K562 (cell line): ENCODE measurements around the gene CCSER1.

Source experiments
- CTCF ChIP-seq, 3 experiments: IDR thresholded peaks in 2 of 3; conservative IDR thresholded peaks in 1 of 3; 2 replicates each; pipeline ENCODE4 v1.5.1; 2011 to 2012; ENCODE audit warnings: low read length in 3 of 3, mild to moderate bottlenecking in 3 of 3, control low read depth in 2 of 3, improper control_type of control experiment in 1 of 3, inconsistent platforms in 1 of 3, low read depth in 1 of 3, mixed read lengths in 1 of 3, moderate library complexity in 1 of 3; ENCODE audit not compliant: insufficient read depth in 2 of 3
- MXD1 ChIP-seq: fragments of 250-450 bp; sonication (Bioruptor Pico); IDR thresholded peaks from 2 replicates; pipeline ENCODE4 v1.8.0; 2021; ENCODE audit warnings: borderline replicate concordance, mild to moderate bottlenecking, moderate library complexity; ENCODE audit not compliant: poor library complexity, severe bottlenecking
- TRIM28 ChIP-seq: fragments of 450-650 bp; IDR thresholded peaks from 2 replicates; pipeline ENCODE4 v1.6.1; 2017
- ZBTB43 ChIP-seq: sonication (generic); formaldehyde crosslinking; IDR thresholded peaks from 2 replicates; pipeline ENCODE4 v1.8.0; 2023; ENCODE audit warnings: mild to moderate bottlenecking, missing genetic modification reagents
- ZBTB5 ChIP-seq: fragments of 450-650 bp; IDR thresholded peaks from 2 replicates; pipeline ENCODE4 v1.6.1; 2017; ENCODE audit warnings: antibody characterized with exemption

- TF ChIP-seq ZBTB5, result no peak
- no peak for TF ChIP-seq ZBTB43 (CRISPR knock-in tag)
- no peak for TF ChIP-seq CTCF (IDR thresholded peaks at IDR 0.05 in 2 of 3, conservative IDR thresholded peaks at IDR 0.05 in 1 of 3; ENCODE audit: insufficient read depth in 2 of 3, low read depth in 1 of 3, low read length in 3 of 3)
- no peak for TF ChIP-seq MXD1
- no peak for TF ChIP-seq TRIM28
Observed at GRCh38 chr4:90093526-90093925, 33.7 kb upstream of the CCSER1 start.
